Fibroblast of the aortic adventitia (primary cell): ENCODE data around the gene MAD2L2. TPM values are rescaled to one million over a fixed set of nuclear protein-coding genes. Genes with fewer than 3 reads are reported as not detected.

ENCODE experiments used
- DNase-seq: peaks from one replicate; pipeline ENCODE4 v3.0.0-alpha.2; 2010; ENCODE audit warnings: low read depth
- H3K4me3 ChIP-seq: 2 replicates; pipeline ENCODE4 v1.5.1; 2011; ENCODE audit warnings: low read depth, mild to moderate bottlenecking, control low read depth, low read length, moderate library complexity
- CTCF ChIP-seq: IDR thresholded peaks from 2 replicates; pipeline ENCODE4 v1.5.1; 2011; ENCODE audit warnings: mild to moderate bottlenecking, low read length, control low read depth, inconsistent platforms; ENCODE audit not compliant: insufficient read depth
- total RNA-seq: library from RNA; depleted of rRNA; stranded (reverse); fragments of >200 nt; gene quantifications from 2 replicates; pipeline ENCODE4 v1.2.3, GENCODE V29; 2012; ENCODE audit warnings: low replicate concordance

The MAD2L2 gene
- total RNA-seq, 1 donor = 33.1 TPM

DNA sequence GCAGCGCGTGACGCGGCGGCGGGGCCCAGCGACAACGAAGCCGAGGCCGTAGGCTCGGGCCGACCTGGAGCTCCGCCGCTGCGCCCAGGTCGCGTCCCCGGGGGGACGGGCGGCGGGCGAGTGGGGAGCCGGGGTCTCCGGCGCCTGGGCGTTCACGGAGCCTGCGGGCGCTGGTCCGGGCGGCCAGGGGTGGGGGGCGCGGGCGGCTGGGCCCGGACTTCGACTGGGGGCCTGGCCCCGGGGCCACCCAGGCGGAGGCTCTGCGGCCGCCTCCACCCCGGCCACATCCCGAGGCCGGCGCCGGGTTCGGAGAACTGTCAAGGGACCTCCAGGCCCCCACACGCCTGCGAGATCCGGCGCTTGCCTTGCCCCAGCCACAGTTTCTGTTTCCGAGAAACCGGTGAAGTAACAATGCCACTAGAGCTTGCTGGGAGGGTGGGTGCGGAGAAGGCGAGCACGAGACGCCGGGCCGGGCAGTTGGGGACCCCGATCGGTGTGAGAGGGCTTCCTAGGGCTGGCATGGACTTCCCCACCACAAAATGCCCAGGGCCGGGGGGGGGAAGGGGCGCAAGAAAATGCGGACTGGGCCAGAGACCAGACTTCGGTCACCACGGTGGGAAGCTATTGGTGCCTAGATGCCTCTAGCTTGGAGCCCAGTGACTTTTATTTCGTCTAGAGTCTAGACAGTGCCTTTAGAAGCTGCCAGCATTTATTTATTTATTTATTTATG lies 16.4 kb downstream of the MAD2L2 start:
- peak; percentile 14 for DNase-seq
- TF ChIP-seq CTCF = no peak
- H3K4me3 ChIP-seq = peak overlapping the region; percentile 61

DNA sequence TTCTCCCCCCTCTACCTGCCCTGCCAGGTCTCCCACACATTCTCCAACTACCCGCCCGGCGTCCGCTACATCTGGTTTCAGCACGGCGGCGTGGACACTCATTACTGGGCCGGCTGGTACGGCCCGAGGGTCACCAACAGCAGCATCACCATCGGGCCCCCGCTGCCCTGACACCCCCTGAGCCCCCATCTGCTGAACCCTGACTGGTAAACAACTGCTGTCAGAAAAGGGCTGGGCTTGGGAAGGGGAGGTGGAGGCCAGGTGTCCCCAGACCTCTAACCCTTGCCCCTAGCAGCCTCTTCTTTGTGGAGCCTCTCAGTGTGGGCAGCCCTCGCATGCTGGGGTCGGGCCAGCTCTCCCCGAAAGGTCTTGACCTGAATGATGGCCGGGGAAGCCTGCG lies 19.8 kb downstream of the MAD2L2 start:
- no peak overlapping the region for H3K4me3 ChIP-seq
- no peak for DNase-seq
- no peak for TF ChIP-seq CTCF

DNA sequence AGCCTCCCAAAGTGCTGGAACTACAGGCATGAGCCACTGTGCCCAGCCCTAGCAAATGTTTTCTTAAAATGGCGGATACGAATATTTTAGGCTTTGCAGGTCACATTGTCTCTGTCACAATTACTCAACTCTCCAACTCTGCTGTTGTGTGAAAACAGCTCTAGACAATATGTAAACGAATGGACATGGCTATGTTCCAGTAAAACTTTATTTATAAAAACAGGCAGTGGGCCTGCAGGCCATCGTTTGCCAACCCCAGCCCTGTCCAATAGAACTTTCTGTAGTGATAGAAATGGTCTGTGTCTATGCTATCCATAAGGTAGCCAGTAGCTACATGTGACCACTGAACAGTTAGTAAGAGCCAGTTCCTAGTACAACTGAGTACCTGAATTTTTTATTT lies 21.2 kb downstream of the MAD2L2 start:
- no peak for DNase-seq
- TF ChIP-seq CTCF = no peak
- no peak overlapping the region for H3K4me3 ChIP-seq

DNA sequence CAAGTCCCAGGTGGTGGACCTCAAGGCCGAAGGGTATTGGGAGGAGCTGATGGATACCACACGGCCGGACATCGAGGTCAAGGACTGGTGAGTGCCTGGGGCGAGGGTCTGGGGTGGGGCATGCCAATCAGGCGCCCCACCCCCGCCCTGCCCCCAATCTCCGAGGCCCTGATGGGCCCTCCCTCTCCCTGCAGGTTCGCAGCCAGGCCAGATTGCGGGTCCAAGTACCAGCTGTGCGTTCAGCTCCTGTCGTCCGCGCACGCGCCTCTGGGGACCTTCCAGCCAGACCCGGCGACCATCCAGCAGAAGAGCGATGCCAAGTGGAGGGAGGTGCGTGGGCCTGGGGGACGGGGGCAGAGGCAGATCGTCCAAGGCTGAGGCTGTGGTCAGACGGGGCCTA lies 22.4 kb downstream of the MAD2L2 start:
- DNase-seq = no peak
- no peak overlapping the region for H3K4me3 ChIP-seq
- TF ChIP-seq CTCF = no peak

- TF ChIP-seq CTCF = no peak
- DNase-seq = no peak
- H3K4me3 ChIP-seq = no peak overlapping the region
Observed at GRCh38 chr1:11657654-11658053, 23.3 kb downstream of the MAD2L2 start.

DNA sequence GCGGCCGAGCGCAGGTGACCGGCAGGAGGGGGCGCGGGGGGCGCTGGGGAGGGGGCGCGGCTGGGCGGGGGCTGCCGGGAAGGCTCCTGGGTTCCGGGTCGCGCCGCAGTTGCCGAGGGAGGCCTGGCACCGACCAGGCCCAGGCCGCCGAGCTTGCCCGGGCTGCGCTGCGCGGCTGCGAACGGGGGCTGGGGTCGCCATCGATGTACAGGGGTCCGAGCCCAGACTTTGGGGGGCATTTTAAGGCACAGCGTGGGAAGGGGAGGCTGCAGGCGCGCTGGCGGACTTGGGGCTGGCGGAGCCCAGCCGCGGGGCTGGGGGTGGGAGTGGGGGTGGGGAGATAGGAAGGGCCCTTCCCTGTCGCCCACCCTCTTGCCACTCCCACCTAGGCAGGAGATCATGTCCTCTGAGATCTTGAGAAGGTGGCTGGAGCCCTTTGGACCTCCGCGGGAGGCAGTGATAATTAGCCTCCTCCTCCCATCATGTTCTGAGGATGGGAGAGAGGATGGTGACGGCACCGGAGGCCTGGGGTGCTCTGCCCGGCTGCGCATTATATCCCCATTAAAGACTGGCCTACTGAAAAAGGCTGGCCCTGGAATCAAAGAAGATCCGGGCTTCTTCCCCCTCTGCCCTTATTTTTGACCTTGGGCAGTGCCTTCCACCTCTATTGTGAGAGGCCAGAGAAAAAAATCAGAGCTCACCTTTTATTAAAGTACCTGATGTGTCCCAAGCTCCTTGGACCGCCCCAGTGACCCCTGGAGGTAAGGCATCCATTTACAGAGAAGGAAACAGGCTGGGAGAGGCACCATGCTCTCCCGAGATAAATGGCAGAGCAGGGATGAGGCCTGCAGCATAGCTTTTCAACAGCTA lies 25.8 kb downstream of the MAD2L2 start:
- TF ChIP-seq CTCF = no peak
- H3K4me3 ChIP-seq = peak overlapping the region; percentile 78
- no peak for DNase-seq
